ENCODE results near the gene PIKFYVE.
"Not testable (repeated sequence)": the region's sequence is repeated elsewhere in the genome, so short reads cannot be mapped to it uniquely, and the experiment has no call there.

PIKFYVE gene

GRCh38 chr2:208300847-208301618 is 35.0 kb downstream of the PIKFYVE start:
- no peak for DNase-seq (ENCODE audit: extremely low read depth in 1 of 2, low read depth in 1 of 2)

DNA sequence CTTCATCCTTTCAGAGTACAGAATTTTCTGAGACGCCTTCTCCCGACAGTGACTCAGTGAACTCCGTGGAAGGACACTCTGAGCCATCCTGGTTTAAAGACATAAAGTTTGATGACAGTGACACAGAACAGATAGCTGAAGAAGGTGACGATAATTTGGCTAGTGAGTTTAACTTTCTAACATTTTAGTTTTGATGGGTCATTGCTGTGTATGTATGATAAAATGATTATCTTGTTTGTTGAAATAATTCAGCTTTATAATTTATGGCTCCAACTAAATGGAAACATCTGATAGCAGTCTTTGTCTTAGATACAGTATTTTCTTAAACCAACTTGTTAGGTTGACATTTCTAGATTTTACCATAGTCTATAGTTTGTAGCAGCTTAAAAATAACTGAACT is 38.1 kb downstream of the PIKFYVE start:
- DNase-seq (ENCODE audit: extremely low read depth in 1 of 2, low read depth in 1 of 2): no peak

DNA sequence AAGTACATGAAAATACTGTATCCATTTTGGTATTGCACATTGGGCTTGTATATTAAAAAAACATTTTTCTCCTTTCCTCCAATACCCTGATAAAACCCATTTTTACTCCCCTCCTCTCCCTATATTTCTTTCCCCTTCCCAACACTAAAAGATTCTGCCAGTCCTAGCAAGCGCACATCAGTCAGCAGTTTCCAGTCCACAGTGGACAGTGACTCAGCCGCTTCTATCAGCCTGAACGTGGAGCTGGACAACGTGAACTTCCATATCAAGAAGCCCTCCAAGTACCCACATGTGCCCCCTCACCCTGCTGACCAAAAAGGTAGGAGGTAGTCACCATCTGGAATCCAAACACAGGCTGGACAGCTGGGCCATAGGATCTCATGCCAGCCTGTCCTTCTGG is 38.6 kb downstream of the PIKFYVE start:
- no peak for DNase-seq (ENCODE audit: extremely low read depth in 1 of 2, low read depth in 1 of 2)

DNA sequence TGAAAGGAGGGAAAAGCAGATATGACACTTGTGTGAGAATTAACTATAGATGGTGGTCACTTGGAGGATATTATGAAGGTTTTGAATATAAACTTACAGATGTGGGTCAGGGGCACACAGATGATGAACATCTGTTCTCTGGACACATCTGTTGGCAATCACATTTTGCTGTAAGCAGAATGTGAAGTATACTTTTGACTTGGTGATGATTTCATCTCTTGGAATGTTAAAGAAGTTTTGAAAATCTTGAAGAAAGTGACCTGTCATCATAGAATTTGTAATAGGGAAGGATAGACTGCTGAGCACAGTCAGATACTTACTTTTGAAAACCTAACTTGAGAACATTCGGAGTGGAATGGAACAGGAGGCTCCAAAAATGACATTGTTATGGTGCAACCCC is 40.2 kb downstream of the PIKFYVE start:
- DNase-seq (ENCODE audit: extremely low read depth in 1 of 2, low read depth in 1 of 2): no peak

- DNase-seq (ENCODE audit: extremely low read depth in 1 of 2, low read depth in 1 of 2): no peak
Measured at GRCh38 chr2:208311321-208311720, 45.3 kb downstream of the PIKFYVE start.

DNA sequence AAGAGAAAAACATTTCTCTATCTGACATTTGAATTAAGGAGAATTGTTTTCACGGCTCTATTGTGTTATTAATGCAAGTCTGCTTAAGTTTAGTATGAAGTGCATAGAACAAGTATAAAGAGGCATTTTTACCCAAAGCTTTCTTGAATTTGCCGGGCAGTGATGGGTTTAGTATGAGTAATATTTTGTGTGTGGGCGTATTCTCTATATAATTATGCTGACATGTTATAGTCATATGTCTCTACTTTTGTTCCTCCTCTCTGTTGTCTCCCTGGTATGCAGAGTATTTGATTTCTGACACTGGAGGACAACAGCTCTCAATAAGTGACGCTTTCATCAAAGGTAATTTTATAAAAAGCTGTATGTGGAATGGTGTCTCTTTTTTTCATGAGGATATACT is 45.9 kb downstream of the PIKFYVE start:
- no peak for DNase-seq (ENCODE audit: extremely low read depth in 1 of 2, low read depth in 1 of 2)

- no peak for DNase-seq (ENCODE audit: extremely low read depth in 1 of 2, low read depth in 1 of 2)
Measured at GRCh38 chr2:208315081-208315788, 49.2 kb downstream of the PIKFYVE start.

GRCh38 chr2:208318127-208318526 is 52.1 kb downstream of the PIKFYVE start:
- no peak for DNase-seq (ENCODE audit: extremely low read depth in 1 of 2, low read depth in 1 of 2)

- DNase-seq (ENCODE audit: extremely low read depth in 1 of 2, low read depth in 1 of 2): no peak
Measured at GRCh38 chr2:208319391-208319790, 53.3 kb downstream of the PIKFYVE start.

- DNase-seq (ENCODE audit: extremely low read depth in 1 of 2, low read depth in 1 of 2): no peak
Measured at GRCh38 chr2:208320686-208321085, 54.6 kb downstream of the PIKFYVE start.

GRCh38 chr2:208326016-208326415 is 60.0 kb downstream of the PIKFYVE start:
- DNase-seq (ENCODE audit: extremely low read depth in 1 of 2, low read depth in 1 of 2): no peak

GRCh38 chr2:208329485-208329884 is 63.4 kb downstream of the PIKFYVE start:
- no peak for DNase-seq (ENCODE audit: extremely low read depth in 1 of 2, low read depth in 1 of 2)

GRCh38 chr2:208334230-208334629 is 68.2 kb downstream of the PIKFYVE start:
- DNase-seq (ENCODE audit: extremely low read depth in 1 of 2, low read depth in 1 of 2): no peak

GRCh38 chr2:208346756-208347155 is 80.7 kb downstream of the PIKFYVE start:
- no peak for DNase-seq (ENCODE audit: extremely low read depth in 1 of 2, low read depth in 1 of 2)

- no peak for DNase-seq (ENCODE audit: extremely low read depth in 1 of 2, low read depth in 1 of 2)
Measured at GRCh38 chr2:208350610-208351009, 84.6 kb downstream of the PIKFYVE start.

- no peak for DNase-seq (ENCODE audit: extremely low read depth in 1 of 2, low read depth in 1 of 2)
Measured at GRCh38 chr2:208352644-208353567, 86.9 kb downstream of the PIKFYVE start.

DNA sequence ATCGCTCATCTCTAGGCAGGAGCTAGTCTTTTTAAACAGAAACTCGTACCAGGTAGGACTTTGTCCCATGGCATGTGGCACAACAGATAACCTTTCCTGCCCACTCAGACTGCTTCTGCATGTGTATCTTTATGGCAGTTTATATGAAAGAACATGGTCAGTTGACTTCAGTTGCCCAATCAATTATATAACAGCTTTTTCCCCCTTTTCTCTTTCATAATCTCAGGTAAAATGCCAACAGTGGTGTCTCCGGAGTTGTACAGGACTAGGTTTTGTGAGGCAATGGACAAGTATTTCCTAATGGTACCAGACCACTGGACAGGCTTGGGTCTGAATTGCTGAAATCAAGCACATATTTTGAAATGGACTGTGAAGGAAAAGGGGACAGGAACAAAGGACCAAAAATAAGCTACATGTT is 88.9 kb downstream of the PIKFYVE start:
- no peak for DNase-seq (ENCODE audit: extremely low read depth in 1 of 2, low read depth in 1 of 2)

- DNase-seq (ENCODE audit: extremely low read depth in 1 of 2, low read depth in 1 of 2): not testable (repeated sequence)
Measured at GRCh38 chr2:208356420-208356819, 90.4 kb downstream of the PIKFYVE start.

- DNase-seq (ENCODE audit: extremely low read depth in 1 of 2, low read depth in 1 of 2): no peak
Measured at GRCh38 chr2:208356846-208357574, 91.0 kb downstream of the PIKFYVE start.

DNA sequence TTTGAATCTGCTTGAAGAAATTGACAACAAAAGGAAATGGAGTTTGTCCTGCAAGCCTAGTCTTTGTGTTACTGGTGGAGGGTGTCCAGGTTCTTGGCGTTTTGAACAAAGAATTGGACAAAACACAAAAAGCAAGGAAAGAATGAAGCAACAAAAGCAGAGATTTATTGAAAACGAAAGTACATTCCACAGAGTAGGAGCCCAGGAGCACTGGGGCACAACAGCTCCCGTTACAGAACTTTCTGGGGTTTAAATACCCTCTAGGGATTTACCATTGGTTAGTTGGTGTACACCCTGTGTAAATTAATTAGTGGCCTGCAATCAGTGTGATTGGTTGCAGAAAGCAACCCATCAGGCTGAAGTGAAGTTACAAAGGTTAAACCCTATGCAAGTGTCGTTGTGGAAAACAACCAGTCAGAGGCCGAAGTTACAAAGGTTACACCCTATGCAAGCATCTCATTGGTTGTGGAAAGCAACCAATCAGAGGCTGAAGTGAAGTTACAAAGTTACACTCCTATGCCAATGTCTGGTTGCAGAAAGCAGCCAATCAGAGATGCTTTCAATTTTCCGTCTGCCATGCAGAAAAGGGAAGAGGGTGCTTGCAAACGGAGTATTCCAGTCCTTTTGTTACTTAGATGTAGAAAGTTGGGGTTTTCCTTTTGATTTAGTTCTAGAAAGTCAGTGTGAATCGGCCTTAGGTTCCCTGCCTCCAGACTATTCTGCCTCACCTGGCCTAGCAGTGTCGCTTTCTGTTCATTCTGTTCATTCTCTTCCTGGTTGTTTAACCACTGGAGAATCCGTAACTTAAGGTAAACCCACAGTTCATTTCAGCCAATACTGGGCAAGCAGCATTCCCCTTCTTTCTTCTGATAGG is 92.9 kb downstream of the PIKFYVE start:
- no peak for DNase-seq (ENCODE audit: extremely low read depth in 1 of 2, low read depth in 1 of 2)

All from activated CD8-positive, alpha-beta memory T cell treated with anti-CD3 and anti-CD28 coated beads for 1 hour (primary cell).